ENCODE results near the gene RXRA.

- TF ChIP-seq, protein P1, sequence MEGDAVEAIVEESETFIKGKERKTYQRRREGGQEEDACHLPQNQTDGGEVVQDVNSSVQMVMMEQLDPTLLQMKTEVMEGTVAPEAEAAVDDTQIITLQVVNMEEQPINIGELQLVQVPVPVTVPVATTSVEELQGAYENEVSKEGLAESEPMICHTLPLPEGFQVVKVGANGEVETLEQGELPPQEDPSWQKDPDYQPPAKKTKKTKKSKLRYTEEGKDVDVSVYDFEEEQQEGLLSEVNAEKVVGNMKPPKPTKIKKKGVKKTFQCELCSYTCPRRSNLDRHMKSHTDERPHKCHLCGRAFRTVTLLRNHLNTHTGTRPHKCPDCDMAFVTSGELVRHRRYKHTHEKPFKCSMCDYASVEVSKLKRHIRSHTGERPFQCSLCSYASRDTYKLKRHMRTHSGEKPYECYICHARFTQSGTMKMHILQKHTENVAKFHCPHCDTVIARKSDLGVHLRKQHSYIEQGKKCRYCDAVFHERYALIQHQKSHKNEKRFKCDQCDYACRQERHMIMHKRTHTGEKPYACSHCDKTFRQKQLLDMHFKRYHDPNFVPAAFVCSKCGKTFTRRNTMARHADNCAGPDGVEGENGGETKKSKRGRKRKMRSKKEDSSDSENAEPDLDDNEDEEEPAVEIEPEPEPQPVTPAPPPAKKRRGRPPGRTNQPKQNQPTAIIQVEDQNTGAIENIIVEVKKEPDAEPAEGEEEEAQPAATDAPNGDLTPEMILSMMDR (IDR thresholded peaks at IDR 0.05), result no peak
- no peak for TF ChIP-seq ZFX (IDR thresholded peaks at IDR 0.05; ENCODE audit: borderline replicate concordance)
These were observed 63.4 kb downstream of the RXRA start for GRCh38 chr9:134389642-134390041.

Measured in 22Rv1 (cell line).